ENCODE measurements around the gene PTBP1. TPM values are rescaled to one million over a fixed set of nuclear protein-coding genes. Genes with fewer than 3 reads are reported as not detected.
A peak's percentile ranks its signal among the peaks of the same experiment; 100 is the strongest.

PTBP1 gene
- total and polyA plus RNA-seq, 2 of the 13 experiments (the other 11 are each of a cell fraction or from before 2014, with no cell fraction given) = 195 to 288 TPM

DNA sequence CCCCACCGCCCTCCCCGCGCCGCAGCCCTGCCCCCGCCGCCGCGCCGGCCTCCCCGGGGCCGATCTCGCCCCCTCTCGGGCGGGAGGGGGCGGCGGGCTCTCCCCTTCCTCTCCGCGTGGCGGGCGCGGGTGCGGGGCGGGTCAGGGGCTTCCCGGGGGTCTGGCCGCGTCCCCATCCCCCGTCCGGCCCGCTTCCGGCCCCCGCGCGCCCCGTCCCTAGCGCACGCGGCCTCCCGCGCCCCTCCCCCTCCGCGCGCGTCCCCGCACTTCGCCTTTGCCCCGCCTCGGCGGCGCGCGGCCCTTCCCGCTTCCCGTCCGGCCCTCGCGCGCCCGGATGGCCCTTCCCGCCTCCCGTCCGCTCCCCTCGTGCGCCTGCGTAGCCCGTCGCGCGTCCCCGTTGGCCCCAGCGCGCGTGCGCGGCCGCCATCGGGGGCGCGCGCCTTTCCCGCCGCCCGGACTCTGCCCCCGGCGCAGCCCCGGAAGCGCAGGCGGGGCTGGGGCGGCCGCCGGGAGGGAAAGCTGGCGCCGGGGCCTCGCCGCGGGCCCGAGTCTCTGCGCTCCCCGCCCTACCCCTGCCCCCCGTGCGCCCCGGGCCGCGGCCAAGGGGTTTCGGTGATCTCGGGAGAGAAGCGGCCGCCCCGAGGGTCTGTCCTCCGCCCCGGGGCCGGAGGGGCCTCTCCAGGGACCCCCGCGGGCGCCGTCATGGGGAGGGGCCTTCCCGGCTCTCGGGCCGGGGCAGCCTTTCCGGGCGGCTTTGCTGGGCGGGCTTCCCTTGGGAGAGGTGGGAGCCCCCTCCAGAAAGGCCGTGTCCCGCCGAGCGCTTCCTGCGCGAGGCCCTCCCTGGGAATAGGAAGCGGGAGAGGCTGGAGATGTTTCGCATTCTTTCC is 519 bp downstream of the PTBP1 start (continued):
- TF ChIP-seq, protein P1, sequence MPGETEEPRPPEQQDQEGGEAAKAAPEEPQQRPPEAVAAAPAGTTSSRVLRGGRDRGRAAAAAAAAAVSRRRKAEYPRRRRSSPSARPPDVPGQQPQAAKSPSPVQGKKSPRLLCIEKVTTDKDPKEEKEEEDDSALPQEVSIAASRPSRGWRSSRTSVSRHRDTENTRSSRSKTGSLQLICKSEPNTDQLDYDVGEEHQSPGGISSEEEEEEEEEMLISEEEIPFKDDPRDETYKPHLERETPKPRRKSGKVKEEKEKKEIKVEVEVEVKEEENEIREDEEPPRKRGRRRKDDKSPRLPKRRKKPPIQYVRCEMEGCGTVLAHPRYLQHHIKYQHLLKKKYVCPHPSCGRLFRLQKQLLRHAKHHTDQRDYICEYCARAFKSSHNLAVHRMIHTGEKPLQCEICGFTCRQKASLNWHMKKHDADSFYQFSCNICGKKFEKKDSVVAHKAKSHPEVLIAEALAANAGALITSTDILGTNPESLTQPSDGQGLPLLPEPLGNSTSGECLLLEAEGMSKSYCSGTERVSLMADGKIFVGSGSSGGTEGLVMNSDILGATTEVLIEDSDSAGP (CRISPR knock-in tag; IDR thresholded peaks at IDR 0.05; ENCODE audit: borderline replicate concordance) = no peak
- no peak for TF ChIP-seq NFKB2 (CRISPR knock-in tag; IDR thresholded peaks at IDR 0.05; ENCODE audit: borderline replicate concordance)
- TF ChIP-seq FOXC1 (CRISPR knock-in tag; IDR thresholded peaks at IDR 0.05; ENCODE audit: borderline replicate concordance) = no peak
- TF ChIP-seq ZNF547 (CRISPR knock-in tag; IDR thresholded peaks at IDR 0.05) = no peak; the same call in 1 of the 2 replicates
- TF ChIP-seq MBNL3 (CRISPR knock-in tag; conservative IDR thresholded peaks at IDR 0.05) = no peak
- TF ChIP-seq, protein P2, sequence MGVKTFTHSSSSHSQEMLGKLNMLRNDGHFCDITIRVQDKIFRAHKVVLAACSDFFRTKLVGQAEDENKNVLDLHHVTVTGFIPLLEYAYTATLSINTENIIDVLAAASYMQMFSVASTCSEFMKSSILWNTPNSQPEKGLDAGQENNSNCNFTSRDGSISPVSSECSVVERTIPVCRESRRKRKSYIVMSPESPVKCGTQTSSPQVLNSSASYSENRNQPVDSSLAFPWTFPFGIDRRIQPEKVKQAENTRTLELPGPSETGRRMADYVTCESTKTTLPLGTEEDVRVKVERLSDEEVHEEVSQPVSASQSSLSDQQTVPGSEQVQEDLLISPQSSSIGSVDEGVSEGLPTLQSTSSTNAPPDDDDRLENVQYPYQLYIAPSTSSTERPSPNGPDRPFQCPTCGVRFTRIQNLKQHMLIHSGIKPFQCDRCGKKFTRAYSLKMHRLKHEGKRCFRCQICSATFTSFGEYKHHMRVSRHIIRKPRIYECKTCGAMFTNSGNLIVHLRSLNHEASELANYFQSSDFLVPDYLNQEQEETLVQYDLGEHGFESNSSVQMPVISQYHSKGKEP (CRISPR knock-in tag; IDR thresholded peaks at IDR 0.05) = no peak
- no peak for TF ChIP-seq KDM4B (CRISPR knock-in tag; IDR thresholded peaks at IDR 0.05)
- no peak for TF ChIP-seq EZH2 (conservative IDR thresholded peaks at IDR 0.05; ENCODE audit: low read depth, low read length)
- no peak for TF ChIP-seq DNMT1 (CRISPR knock-in tag; IDR thresholded peaks at IDR 0.05)
- TF ChIP-seq BRCA1 (CRISPR knock-in tag; IDR thresholded peaks at IDR 0.05) = no peak
- no peak for TF ChIP-seq NCOA1 (CRISPR knock-in tag; IDR thresholded peaks at IDR 0.05)
- peak; percentile 28; the same call in 1 of the 2 replicates for TF ChIP-seq ATF7-NPFF (CRISPR knock-in tag; IDR thresholded peaks at IDR 0.05; ENCODE audit: low read depth)
- 0 out of 2 replicates have a peak, but pooled peaks have one; percentile 26 for TF ChIP-seq ZNF841 (CRISPR knock-in tag; IDR thresholded peaks at IDR 0.05; ENCODE audit: borderline replicate concordance)
- TF ChIP-seq SMC3 (IDR thresholded peaks at IDR 0.05; ENCODE audit: low read length) = no peak
- TF ChIP-seq ZFP82 (CRISPR knock-in tag; IDR thresholded peaks at IDR 0.05; ENCODE audit: borderline replicate concordance) = no peak
- TF ChIP-seq, protein P3, sequence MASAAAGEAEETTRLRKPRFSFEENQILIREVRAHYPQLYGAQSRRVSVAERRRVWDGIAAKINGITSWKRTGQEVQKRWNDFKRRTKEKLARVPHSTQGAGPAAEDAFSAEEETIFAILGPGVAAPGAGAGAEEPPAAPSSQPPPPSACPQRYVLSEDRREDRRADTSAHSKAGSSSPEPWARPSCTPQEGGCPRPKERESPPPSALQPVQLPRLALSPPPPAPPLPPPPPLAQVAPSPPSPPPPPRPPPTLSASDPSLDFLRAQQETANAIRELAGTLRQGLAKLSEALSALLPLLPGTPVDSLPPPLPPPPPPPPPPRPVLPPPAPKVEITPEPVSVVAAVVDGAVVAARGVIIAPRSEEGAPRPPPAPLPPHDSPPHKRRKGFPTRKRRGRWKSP (CRISPR knock-in tag; IDR thresholded peaks at IDR 0.05) = no peak
- TF ChIP-seq ZNF33B (CRISPR knock-in tag; IDR thresholded peaks at IDR 0.05) = no peak
- TF ChIP-seq, protein P4, sequence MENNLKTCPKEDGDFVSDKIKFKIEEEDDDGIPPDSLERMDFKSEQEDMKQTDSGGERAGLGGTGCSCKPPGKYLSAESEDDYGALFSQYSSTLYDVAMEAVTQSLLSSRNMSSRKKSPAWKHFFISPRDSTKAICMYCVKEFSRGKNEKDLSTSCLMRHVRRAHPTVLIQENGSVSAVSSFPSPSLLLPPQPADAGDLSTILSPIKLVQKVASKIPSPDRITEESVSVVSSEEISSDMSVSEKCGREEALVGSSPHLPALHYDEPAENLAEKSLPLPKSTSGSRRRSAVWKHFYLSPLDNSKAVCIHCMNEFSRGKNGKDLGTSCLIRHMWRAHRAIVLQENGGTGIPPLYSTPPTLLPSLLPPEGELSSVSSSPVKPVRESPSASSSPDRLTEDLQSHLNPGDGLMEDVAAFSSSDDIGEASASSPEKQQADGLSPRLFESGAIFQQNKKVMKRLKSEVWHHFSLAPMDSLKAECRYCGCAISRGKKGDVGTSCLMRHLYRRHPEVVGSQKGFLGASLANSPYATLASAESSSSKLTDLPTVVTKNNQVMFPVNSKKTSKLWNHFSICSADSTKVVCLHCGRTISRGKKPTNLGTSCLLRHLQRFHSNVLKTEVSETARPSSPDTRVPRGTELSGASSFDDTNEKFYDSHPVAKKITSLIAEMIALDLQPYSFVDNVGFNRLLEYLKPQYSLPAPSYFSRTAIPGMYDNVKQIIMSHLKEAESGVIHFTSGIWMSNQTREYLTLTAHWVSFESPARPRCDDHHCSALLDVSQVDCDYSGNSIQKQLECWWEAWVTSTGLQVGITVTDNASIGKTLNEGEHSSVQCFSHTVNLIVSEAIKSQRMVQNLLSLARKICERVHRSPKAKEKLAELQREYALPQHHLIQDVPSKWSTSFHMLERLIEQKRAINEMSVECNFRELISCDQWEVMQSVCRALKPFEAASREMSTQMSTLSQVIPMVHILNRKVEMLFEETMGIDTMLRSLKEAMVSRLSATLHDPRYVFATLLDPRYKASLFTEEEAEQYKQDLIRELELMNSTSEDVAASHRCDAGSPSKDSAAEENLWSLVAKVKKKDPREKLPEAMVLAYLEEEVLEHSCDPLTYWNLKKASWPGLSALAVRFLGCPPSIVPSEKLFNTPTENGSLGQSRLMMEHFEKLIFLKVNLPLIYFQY (CRISPR knock-in tag; IDR thresholded peaks at IDR 0.05; ENCODE audit: borderline replicate concordance) = no peak
- TF ChIP-seq ZNF550 (CRISPR knock-in tag; IDR thresholded peaks at IDR 0.05; ENCODE audit: borderline replicate concordance) = no peak
- no peak for TF ChIP-seq JARID2 (CRISPR knock-in tag; IDR thresholded peaks at IDR 0.05; ENCODE audit: insufficient replicate concordance)
- TF ChIP-seq KDM5A (IDR thresholded peaks at IDR 0.05; ENCODE audit: borderline replicate concordance, low read length) = peak; percentile 43; the same call in 1 of the 2 replicates
